22Rv1 (cell line): Measurements from ENCODE around the gene SPEM2.

ENCODE experiments used
- ZFX ChIP-seq: fragments of 450-650 bp; IDR thresholded peaks from 2 replicates; pipeline ENCODE4 v1.6.1; 2017; ENCODE audit warnings: antibody characterized with exemption, borderline replicate concordance
- TF ChIP-seq, protein P1 (sequence below): fragments of 450-650 bp; IDR thresholded peaks from 2 replicates; pipeline ENCODE4 v1.5.1; 2017; ENCODE audit warnings: mild to moderate bottlenecking

DNA sequence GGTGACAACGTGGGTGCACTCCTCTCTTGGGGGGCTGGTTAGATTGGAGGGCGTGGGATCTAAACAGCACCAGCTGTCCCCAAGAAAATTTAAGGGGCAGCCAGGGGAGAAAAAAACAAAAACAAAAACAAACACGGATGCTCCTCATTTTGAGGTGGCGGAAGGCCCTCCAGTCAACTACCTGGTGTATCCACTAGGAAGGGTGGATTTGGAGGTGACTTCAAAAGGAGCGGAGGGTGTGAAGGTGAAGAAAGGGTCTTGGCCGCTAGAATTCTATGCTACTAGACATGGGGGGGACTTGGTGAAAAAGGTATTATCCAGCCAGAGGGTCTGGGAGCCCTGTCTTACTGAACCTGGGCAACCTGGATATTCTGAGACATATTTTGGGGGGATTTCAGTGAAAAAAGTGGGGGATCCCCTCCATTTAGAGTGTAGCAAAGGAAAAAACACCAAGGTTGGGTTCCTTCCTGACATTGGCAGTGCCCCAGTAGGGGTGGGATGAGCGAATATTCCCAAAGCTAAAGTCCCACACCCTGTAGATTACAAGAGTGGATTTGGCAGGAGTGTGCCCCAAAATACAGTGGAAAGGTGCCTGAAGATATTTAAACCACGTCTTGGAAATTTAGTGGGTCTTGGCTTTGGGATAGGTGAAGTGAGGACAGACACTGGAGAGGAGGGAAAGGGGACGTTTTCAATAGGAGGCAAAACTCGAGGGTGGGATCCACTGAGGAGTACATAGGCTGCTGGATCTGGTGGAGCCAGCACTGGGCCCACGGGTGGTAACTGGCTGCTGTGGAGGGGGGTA lies 13.4 kb downstream of the SPEM2 start:
- TF ChIP-seq, protein P1, sequence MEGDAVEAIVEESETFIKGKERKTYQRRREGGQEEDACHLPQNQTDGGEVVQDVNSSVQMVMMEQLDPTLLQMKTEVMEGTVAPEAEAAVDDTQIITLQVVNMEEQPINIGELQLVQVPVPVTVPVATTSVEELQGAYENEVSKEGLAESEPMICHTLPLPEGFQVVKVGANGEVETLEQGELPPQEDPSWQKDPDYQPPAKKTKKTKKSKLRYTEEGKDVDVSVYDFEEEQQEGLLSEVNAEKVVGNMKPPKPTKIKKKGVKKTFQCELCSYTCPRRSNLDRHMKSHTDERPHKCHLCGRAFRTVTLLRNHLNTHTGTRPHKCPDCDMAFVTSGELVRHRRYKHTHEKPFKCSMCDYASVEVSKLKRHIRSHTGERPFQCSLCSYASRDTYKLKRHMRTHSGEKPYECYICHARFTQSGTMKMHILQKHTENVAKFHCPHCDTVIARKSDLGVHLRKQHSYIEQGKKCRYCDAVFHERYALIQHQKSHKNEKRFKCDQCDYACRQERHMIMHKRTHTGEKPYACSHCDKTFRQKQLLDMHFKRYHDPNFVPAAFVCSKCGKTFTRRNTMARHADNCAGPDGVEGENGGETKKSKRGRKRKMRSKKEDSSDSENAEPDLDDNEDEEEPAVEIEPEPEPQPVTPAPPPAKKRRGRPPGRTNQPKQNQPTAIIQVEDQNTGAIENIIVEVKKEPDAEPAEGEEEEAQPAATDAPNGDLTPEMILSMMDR = no peak
- TF ChIP-seq ZFX = no peak
